ENCODE measurements around the gene TRERF1. TPM values are rescaled to one million over a fixed set of nuclear protein-coding genes. Genes with fewer than 3 reads are reported as not detected.
"Not testable (repeated sequence)": the region's sequence is repeated elsewhere in the genome, so short reads cannot be mapped to it uniquely, and the experiment has no call there.

Gene TRERF1
- total RNA-seq, 1 donor from 2014 or later = 3.3 TPM

GRCh38 chr6:42449917-42450476 is 1.7 kb downstream of the TRERF1 start:
- no peak for DNase-seq (ENCODE audit: low spot score)

GRCh38 chr6:42448927-42449659 is 2.6 kb downstream of the TRERF1 start:
- DNase-seq (ENCODE audit: low spot score) = no peak

- DNase-seq (ENCODE audit: low spot score) = no peak
Measured at GRCh38 chr6:42448391-42448790, 3.3 kb downstream of the TRERF1 start.

GRCh38 chr6:42446996-42447395 is 4.7 kb downstream of the TRERF1 start:
- no peak for DNase-seq (ENCODE audit: low spot score)

GRCh38 chr6:42446370-42446769 is 5.4 kb downstream of the TRERF1 start:
- no peak for DNase-seq (ENCODE audit: low spot score)

GRCh38 chr6:42445955-42446354 is 5.8 kb downstream of the TRERF1 start:
- not testable (repeated sequence) for DNase-seq (ENCODE audit: low spot score)

- DNase-seq (ENCODE audit: low spot score) = no peak
Measured at GRCh38 chr6:42443312-42444060, 8.2 kb downstream of the TRERF1 start.

GRCh38 chr6:42441697-42442081 is 10.0 kb downstream of the TRERF1 start:
- DNase-seq (ENCODE audit: low spot score) = no peak

GRCh38 chr6:42440778-42441696 is 10.7 kb downstream of the TRERF1 start:
- DNase-seq (ENCODE audit: low spot score) = no peak

GRCh38 chr6:42440027-42440426 is 11.7 kb downstream of the TRERF1 start:
- no peak for DNase-seq (ENCODE audit: low spot score)

- no peak for DNase-seq (ENCODE audit: low spot score)
Measured at GRCh38 chr6:42436825-42437224, 14.9 kb downstream of the TRERF1 start.

GRCh38 chr6:42434237-42434636 is 17.5 kb downstream of the TRERF1 start:
- DNase-seq (ENCODE audit: low spot score) = no peak

- no peak for DNase-seq (ENCODE audit: low spot score)
Measured at GRCh38 chr6:42433409-42433808, 18.3 kb downstream of the TRERF1 start.

GRCh38 chr6:42431877-42432276 is 19.8 kb downstream of the TRERF1 start:
- DNase-seq (ENCODE audit: low spot score) = no peak

GRCh38 chr6:42431356-42431755 is 20.4 kb downstream of the TRERF1 start:
- no peak for DNase-seq (ENCODE audit: low spot score)

GRCh38 chr6:42429836-42430235 is 21.9 kb downstream of the TRERF1 start:
- DNase-seq (ENCODE audit: low spot score) = peak; percentile 26

- peak; percentile 28 for DNase-seq (ENCODE audit: low spot score)
Measured at GRCh38 chr6:42429042-42429585, 22.6 kb downstream of the TRERF1 start.

GRCh38 chr6:42428326-42429041 is 23.2 kb downstream of the TRERF1 start:
- peak; percentile 89 for DNase-seq (ENCODE audit: low spot score)

- DNase-seq (ENCODE audit: low spot score) = peak; percentile 6
Measured at GRCh38 chr6:42427871-42428270, 23.9 kb downstream of the TRERF1 start.

- no peak for DNase-seq (ENCODE audit: low spot score)
Measured at GRCh38 chr6:42426191-42426590, 25.5 kb downstream of the TRERF1 start.

All from mesenteric fat pad (tissue), 1 donor.